Middle frontal gyrus (tissue), 1 donor: Measurements from ENCODE around the gene PTGFRN.
"Not testable (repeated sequence)": the region's sequence is repeated elsewhere in the genome, so short reads cannot be mapped to it uniquely, and the experiment has no call there.

Source experiments
- DNase-seq: peaks from one replicate; pipeline ENCODE4 v3.0.0-alpha.2; 2015; ENCODE audit warnings: low spot score; ENCODE audit errors: extremely low spot score

PTGFRN gene

GRCh38 chr1:116916002-116916401, 6.3 kb downstream of the PTGFRN start:
- DNase-seq = no peak

DNA sequence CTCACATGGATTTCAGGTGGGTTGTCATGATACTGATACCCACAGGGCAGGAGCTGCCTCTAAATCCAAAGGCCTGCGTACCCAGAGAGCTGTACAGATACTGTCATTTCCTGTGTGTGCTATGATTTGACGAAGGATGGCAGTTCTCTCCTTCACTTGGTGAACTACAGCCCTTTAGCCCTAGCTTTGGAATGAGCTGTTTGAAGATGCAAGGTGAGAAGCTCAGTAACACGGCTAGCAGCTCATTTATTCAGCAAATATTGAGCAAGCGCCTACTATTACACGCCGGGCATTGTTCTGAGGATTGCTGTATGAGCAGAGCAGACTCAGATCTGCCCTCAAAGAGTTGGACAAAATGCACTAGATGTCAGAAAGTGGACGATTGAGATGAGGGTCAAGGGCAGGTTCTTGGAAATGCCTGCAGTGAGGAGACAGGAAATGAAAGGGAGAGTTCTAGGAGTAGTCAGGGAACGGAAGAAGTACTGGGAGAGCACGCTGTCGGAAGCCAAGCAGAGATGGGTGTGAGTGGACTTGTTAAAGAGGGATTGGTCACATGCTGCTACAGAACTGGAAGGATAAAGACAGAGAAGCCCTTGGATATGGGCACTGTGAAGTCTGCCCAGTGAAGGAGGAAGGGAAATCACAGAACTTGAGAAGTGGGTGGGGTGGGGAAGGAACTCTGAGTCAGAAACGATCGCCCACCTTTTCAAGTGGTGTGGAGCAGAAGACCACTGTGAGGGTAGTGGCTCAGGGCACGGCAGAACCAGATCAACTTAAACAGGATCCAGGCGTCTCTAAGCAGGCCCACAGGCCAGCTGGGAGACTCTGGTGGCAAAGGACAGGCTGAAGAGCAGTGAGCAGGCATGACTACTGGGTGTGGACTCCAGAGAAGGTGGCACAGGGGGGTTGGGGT, 7.1 kb downstream of the PTGFRN start:
- no peak for DNase-seq

GRCh38 chr1:116918714-116919357, 9.1 kb downstream of the PTGFRN start:
- DNase-seq = no peak

- DNase-seq = no peak
These were observed 10.1 kb downstream of the PTGFRN start for GRCh38 chr1:116919802-116920201.

DNA sequence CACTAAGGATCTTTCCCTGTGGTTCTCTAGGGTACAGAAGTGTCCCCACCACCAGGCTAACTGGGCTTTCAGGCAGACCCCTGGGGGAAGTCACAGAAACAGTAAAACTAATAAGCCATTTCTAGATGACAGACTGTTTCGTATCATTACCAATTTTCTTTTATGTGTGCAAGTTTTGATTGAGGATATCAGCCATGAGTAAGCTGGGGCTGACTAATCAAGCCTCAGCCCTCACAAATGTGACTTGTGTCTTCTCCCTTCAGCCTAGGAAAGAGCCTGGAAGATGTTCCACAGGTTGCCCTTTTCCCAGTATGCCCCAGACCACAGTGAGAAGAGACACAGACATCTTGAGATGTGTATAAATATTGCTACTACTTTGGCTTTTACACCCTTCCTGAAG, 10.5 kb downstream of the PTGFRN start:
- no peak for DNase-seq

DNA sequence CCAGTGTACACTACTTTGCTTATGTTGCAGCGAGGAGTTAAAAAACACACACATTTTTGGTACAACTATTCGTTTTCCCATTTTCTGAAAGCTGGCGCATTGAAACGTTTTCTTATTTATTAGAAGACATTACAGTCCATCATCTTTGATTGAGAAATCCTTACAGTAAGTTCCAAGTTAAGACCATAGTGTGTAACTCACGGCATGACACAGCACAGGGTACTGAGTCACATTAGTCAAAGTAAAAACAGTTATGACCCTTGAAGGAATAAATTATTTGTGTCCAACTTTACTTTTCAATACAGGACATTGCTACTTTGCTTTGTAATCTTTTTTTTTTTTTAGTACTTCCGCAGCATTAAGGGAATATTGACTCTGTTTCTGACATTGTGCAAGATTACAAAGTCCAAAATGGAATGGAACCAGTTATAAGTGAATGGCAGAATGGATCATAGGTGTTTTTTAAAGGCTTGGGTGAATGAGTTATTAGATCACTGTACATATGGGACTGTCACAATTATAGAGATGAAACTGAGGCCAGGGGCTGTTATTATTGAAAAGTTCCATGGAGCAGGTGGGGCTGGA, 11.7 kb downstream of the PTGFRN start:
- DNase-seq = no peak

GRCh38 chr1:116921937-116922336, 12.2 kb downstream of the PTGFRN start:
- no peak for DNase-seq

DNA sequence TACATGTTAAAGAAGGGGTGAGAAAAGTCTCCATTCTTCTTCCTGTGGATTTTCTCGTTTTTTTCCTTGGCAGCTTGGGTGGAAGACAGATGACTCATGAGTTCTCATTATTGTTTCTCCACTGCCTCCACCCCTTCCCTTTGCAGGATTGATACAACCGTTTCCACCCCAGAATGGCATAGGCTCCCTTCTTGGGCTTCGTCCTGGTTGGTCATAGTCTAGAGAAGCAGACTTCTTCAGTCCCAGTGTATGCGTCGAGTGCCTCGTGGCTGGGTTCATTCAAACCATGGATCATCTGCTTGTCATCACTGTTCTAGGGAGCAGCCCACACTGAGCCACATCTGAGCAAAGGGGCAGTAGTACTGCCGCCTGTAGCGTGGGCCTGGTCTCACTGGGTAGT, 13.7 kb downstream of the PTGFRN start:
- no peak for DNase-seq

DNA sequence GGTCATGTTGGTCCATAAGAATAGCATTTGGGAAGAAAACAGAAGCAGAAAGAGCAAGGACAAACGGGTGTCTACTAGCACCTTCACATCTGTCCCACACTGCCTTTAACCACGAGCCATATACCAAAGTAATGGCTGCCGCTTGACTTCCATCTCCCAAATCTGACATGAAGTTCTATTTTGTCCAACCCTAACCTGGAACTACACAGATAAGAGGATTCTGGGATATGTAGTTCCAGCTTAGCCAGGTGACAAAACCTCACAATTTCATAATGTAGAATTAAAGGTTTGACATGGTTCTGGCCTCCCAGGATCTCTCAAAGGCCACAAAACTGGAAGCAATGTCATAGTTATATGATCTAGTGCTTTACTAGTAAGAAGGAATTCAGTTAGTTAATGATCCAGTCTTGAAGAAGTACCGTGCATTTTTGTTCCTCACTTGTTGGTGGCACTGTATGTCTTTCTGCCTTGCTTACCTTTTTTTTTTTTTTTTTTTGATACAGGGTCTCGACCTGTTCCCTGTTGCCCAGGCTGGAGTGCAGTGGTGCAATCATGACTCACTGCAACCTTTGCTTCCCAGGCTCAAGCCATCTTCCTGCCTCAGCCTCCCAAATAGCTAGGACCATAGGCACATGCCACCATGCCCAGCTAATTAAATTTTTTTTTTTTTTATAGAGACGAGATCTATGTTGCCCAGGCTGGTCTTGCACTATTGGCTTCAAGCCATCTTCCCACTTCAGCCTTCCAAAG, 17.5 kb downstream of the PTGFRN start:
- DNase-seq = no peak

- DNase-seq = no peak
These were observed 20.4 kb downstream of the PTGFRN start for GRCh38 chr1:116929961-116930592.

DNA sequence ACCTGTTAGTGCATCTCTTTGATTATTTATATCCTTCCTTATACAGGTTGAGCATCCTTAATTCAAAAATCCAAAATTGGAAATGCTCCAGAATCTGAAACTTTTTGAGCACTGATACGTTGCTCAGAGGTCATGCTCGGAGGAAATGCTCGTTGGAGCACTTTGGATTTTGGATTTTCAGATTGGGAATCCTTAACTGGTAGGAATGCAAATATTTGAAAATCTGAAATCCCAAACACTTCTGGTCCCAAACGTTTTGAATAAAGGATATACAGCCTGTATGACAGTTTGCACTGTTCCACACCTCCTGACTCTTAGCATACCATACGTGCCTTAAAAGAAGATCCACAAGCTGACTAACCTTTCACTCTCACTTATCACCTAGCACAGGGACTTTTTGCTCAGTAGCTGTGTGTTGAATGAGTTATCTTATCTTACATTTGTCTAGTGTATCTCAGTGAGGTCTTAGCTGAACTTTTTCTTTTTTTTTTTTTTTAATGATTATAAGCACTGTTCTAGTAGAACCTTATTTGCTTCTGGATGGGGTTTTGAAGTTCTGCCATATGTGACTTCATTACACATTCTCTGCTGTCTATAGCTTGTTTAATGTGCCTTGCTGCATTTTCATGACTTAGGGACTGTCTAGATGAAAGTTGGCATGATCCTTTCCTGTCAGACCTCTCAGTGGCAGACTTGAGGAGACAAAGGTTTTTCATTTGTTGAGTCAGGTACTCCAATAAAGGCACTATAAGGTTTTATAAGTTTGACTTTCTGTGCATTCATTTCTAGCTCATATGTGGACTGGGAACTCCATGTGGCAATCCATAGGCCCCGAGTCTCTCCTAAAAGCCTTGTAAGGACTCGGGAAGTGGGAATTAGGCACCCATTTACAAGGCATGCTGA, 21.6 kb downstream of the PTGFRN start:
- DNase-seq = no peak

- DNase-seq = no peak
These were observed 24.1 kb downstream of the PTGFRN start for GRCh38 chr1:116933606-116934515.

DNA sequence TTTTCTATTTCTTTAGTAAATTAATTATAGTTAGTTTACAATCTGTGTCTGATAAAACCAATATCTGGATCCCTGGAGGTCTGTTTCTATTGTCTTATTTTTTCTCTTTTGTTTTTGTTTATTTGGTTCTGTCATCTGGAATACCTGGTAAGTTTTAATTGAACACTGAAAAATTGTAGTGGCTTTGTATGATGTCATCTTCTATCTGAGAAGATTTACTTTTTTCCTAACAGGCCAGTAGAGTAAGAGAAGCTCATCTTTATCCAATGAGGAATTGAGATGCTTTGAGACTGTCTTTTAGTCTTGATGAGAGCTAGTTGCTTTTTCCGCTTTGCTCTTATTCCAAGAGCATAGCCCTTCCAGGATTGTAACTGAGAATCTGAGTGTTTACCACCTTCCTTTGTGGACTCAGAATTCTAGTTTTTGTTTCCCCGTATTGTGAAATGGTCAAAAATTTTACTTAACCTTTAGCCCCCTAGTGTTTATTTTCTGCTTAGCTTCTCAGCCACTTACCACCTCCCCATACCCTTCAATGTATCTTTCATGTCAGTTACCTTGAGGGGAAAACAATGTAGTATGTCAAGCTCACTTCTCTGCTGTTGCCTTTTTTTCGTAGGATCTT, 25.0 kb downstream of the PTGFRN start:
- DNase-seq = no peak

DNA sequence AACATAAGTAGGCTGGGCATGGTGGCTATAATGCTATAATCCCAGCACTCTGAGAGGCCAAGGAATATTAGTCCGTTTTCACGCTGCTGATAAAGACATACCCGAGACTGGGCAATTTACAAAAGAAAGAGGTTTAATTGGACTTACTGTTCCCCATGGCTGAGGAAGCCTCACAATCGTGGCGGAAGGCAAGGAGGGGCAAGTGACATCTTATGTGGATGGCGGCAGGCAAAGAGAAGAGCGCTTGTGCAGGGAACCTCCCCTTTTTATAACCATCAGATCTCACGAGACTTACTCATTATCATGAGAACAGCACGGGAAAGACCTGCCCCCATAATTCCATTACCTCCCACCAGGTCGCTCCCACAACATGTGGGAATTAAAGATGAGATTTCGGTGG, 28.5 kb downstream of the PTGFRN start:
- DNase-seq = no peak

DNA sequence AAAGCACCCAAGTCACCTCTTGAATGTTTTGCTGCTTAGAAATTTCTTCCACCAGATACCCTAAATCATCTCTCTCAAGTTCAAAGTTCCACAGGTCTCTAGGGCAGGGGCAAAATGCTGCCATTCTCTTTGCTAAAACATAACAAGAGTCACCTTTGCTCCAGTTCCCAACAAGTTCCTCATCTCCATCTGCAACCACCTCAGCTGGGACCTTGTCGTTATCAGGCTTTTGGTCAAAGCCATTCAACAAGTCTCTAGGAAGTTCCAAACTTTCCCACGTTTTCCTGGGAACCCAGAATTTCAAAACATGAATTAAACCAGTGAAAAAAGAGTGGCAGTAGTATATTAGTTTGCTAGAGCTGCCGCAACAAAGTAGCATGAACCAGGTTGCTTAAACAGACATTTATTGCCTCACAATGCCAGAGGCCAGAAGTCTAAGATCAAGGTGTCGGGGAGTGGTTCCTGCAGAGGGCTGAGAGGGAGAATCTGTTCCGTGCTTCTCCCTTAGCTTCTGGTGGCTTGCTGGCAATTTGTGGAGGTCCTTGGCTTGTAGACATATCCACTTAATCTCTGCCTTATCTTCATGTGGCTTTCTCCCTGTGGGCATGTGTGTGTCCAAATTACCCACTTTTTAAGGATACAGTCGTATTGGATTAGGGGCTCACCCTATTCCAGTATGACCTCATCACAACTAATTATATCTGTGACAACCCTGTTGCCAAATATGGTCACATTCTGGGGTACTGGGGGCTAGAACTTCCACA, 30.2 kb downstream of the PTGFRN start:
- DNase-seq = not testable (repeated sequence)

DNA sequence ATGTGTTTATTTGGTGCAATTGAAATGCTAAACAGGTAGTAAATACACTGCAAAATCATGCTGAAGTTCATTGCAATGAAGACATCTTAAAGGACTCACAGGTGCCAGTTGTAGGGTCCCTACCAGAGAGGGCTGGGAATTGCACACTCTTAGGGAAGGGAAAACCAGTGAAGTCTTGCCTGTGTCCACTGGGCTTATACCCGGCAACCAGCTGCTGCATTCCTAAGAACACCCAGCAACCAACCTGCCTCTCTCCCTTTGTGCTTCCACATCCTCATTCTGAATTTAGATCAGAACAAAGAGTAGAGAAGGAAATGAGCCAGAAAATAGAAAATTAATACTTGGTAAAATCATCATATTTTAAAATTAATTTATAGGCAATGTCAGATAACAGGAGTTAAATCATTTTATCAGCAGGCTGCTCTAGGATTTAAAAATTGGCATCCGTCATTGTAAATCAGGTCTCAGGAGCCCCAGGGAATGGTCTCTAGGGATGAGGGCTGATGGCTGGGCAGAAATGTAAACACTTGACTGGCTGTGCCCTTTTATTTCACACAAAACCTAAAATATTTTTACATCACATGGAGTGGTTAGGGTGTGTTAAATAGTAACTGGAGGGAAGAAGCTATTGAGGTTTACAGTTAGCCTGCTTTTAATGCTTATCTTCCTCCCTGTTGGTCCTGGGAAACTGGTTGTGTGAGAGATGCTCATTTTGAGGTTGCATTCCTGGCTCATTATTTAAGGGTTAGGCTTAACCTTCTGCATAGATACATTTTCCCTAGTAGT, 31.3 kb downstream of the PTGFRN start:
- no peak for DNase-seq

DNA sequence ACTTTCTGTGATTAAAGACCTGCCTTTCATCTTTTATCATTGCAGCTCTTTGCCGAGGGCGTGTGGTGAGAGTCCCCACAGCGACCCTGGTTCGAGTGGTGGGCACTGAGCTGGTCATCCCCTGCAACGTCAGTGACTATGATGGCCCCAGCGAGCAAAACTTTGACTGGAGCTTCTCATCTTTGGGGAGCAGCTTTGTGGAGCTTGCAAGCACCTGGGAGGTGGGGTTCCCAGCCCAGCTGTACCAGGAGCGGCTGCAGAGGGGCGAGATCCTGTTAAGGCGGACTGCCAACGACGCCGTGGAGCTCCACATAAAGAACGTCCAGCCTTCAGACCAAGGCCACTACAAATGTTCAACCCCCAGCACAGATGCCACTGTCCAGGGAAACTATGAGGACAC, 32.0 kb downstream of the PTGFRN start:
- DNase-seq = no peak
